Measurements from ENCODE around the gene SHANK2.

DNA sequence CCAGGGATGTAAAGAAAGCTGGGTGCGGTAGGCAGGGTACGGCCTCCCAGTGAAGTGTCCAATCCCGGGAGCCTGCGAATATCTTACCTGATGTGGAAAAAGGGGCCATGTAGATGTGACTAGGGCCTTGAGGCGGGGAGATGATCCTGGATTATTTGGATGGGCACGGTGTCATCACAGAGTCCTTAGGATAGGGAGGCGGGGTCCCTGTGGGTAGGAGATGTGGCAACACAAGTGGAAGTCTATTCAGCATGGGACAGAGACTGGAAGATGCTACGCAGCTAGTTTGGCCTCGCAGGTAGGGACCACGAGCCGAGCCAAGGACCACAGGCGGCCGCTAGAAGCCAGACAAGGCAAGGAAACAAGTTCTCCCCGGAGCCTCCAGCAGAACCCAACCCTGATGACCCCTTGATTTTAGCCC lies 46.4 kb upstream of the SHANK2 start:
- TF ChIP-seq EZH2 (IDR thresholded peaks at IDR 0.05), result no peak
- TF ChIP-seq, protein P1, sequence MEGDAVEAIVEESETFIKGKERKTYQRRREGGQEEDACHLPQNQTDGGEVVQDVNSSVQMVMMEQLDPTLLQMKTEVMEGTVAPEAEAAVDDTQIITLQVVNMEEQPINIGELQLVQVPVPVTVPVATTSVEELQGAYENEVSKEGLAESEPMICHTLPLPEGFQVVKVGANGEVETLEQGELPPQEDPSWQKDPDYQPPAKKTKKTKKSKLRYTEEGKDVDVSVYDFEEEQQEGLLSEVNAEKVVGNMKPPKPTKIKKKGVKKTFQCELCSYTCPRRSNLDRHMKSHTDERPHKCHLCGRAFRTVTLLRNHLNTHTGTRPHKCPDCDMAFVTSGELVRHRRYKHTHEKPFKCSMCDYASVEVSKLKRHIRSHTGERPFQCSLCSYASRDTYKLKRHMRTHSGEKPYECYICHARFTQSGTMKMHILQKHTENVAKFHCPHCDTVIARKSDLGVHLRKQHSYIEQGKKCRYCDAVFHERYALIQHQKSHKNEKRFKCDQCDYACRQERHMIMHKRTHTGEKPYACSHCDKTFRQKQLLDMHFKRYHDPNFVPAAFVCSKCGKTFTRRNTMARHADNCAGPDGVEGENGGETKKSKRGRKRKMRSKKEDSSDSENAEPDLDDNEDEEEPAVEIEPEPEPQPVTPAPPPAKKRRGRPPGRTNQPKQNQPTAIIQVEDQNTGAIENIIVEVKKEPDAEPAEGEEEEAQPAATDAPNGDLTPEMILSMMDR (IDR thresholded peaks at IDR 0.05), result no peak
